ENCODE results near the gene MAST4. TPM values are rescaled to one million over a fixed set of nuclear protein-coding genes. Genes with fewer than 3 reads are reported as not detected.

MAST4 gene
- total RNA-seq, 2 donors from 2014 or later: 30.5 to 47.8 TPM

DNA sequence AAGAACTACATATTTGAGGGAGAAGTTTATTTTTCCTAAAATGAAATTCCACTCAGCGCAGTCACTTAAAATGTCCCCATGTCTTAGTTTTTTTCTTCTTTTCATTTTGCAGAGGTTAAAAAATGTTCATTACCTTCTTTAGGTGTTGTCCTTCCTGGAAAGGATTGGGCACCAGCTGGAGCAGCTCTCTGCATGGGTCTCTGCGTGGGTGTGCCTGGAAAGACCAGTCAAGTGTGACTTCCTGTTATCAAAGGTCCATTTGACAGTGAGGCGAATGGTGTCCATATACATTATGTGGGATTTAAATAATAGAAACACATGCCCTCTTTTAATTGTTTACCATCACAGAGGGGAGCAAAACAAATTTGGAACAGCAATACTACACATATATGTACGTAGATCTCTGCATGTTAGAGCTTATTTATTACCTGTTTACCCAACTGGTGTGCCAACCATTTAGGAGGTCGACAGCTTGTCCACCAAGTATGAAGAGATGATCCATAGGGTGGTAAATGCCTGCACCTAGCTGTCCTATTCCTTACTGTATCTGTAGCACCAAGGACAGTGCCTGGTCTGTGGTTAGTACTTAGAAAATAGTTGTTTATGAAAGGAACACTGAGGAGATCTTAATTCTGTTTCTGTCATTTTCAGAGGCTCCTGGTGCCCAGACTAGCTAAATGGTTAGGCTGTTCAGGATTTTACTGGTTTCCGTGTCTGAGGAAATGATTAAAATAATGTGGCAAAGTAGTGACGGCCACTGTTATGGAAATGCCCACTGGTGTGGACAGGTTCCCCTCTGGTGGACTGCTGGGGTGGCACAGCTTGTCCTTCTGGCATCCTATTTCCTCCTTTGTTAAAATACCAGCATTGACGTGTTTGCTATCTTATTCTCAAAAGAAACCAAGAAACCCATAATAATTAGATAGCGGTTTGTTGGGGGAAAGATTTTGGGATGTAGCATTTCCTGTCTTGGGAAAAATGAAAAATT, 200.4 kb downstream of the MAST4 start:
- no peak for ATAC-seq (ENCODE audit: insufficient number of reproducible peaks, low FRiP score, low read depth)

GRCh38 chr5:66802941-66803340, 206.7 kb downstream of the MAST4 start:
- H3K4me3 ChIP-seq: no peak overlapping the region
- no peaks in the 10 kb centered on the region for H3K9me3 ChIP-seq
- H3K4me1 ChIP-seq (ENCODE audit: control insufficient read depth in 1 of 2, low read depth in 2 of 2): peaks cover 0 to 1% of the 10 kb centered on the region in 2 donors
- H3K36me3 ChIP-seq: no peaks in the 10 kb centered on the region
- H3K27me3 ChIP-seq (replicated peaks; ENCODE audit: insufficient read depth): no peaks in the 10 kb centered on the region
- no peak for TF ChIP-seq CTCF (IDR thresholded peaks at IDR 0.05)
- no peak overlapping the region for H3K27ac ChIP-seq
- no peak for DNase-seq (ENCODE audit: low spot score)
- ATAC-seq (ENCODE audit: insufficient number of reproducible peaks, low FRiP score, low read depth): no peak

More for the DNA sequence above, 200.4 kb downstream of the MAST4 start:
- Histone ChIP-seq H3K36me3 (no peaks in the 10 kb centered on the region), H3K27me3 (replicated peaks; ENCODE audit: insufficient read depth) (no peaks in the 10 kb centered on the region), H3K4me3 (no peak overlapping the region), H3K9me3 (no peaks in the 10 kb centered on the region), H3K27ac (no peak overlapping the region), H3K4me1 (ENCODE audit: control insufficient read depth in 1 of 2, low read depth in 2 of 2) (no peaks in the 10 kb centered on the region)
- DNase-seq (ENCODE audit: low spot score): no peak
- peak; percentile 38 for TF ChIP-seq CTCF (IDR thresholded peaks at IDR 0.05)

DNA sequence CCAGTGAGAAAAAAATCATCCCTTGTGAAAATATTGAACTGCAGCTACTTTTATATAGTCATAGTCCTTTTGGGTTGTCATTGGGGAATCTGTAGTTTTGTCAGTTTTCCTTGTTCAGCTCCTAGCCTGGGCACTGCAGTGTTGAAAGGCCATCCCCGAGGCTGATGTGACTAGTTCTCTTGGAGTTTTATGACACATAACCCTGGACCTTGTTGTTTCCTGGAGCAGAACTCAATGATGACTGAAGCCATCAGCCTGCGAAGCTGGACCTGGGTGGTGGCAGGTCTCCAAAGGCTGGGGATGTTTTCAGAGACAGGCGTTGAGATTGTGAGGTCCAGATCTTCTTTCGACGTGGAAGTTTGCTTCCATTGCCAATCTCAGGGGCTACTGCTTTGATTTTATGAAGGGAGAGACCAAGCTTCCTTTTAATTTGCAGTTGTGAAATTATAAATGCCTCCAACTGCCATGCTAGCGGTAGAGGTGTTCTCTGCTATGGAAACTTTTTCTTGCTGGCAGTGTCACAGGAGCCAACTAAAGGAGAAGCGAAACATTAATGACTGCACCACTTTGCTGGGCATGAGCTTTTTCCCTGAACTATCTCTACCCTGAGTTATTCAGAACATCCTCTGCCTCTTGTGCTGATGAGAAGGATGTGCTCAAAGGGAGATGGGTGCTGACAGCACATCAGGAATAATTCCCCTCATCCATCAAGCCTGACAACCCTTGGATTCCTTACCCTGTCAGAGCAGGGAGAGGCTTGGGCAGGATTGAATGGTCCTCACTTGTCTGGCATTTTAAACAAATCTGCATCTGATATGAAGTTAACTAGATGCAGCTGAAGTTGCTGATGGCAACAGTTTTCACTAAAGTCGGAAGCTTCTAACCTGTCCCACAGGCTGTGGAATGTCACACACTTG, 209.6 kb downstream of the MAST4 start:
- DNase-seq (ENCODE audit: low spot score) (no peak), ATAC-seq (ENCODE audit: insufficient number of reproducible peaks, low FRiP score, low read depth) (no peak)
- Histone ChIP-seq H3K36me3 (no peaks in the 10 kb centered on the region), H3K4me3 (no peak overlapping the region), H3K27me3 (replicated peaks; ENCODE audit: insufficient read depth) (no peaks in the 10 kb centered on the region), H3K27ac (no peak overlapping the region), H3K4me1 (ENCODE audit: control insufficient read depth in 1 of 2, low read depth in 2 of 2) (peaks cover 0 to 3% of the 10 kb centered on the region in 2 donors), H3K9me3 (no peaks in the 10 kb centered on the region)
- TF ChIP-seq CTCF (IDR thresholded peaks at IDR 0.05): no peak

GRCh38 chr5:66807743-66808142, 211.6 kb downstream of the MAST4 start:
- Histone ChIP-seq H3K27me3 (replicated peaks; ENCODE audit: insufficient read depth) (no peaks in the 10 kb centered on the region), H3K27ac (no peak overlapping the region), H3K4me3 (no peak overlapping the region), H3K9me3 (no peaks in the 10 kb centered on the region), H3K4me1 (ENCODE audit: control insufficient read depth in 1 of 2, low read depth in 2 of 2) (peaks cover 0 to 3% of the 10 kb centered on the region in 2 donors), H3K36me3 (no peaks in the 10 kb centered on the region)
- no peak for ATAC-seq (ENCODE audit: insufficient number of reproducible peaks, low FRiP score, low read depth)
- no peak for DNase-seq (ENCODE audit: low spot score)
- peak; percentile 24 for TF ChIP-seq CTCF (IDR thresholded peaks at IDR 0.05)

DNA sequence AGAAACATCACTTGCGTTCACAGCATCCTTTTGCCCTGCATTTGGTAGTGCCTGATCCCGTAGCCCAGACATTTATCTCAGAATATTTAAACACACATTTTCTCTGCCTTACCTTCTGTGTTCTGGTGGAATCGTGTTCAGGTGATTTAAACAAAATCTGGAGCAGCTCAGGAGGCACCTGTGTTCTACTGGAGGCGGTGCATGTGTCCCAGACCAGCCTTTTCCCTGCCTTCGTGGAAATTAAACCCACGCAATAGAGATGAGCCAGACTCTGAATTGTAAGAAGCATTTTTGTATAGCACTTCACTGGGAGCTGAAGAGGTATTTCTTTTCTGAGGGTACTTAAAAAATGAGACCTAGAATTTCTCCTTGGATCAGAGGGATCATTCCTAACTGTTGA, 212.5 kb downstream of the MAST4 start:
- H3K4me3 ChIP-seq: no peak overlapping the region
- no peaks in the 10 kb centered on the region for H3K9me3 ChIP-seq
- DNase-seq (ENCODE audit: low spot score) (no peak), ATAC-seq (ENCODE audit: insufficient number of reproducible peaks, low FRiP score, low read depth) (no peak)
- H3K36me3 ChIP-seq: no peaks in the 10 kb centered on the region
- no peak for TF ChIP-seq CTCF (IDR thresholded peaks at IDR 0.05)
- peaks cover 0 to 3% of the 10 kb centered on the region in 2 donors for H3K4me1 ChIP-seq (ENCODE audit: control insufficient read depth in 1 of 2, low read depth in 2 of 2)
- no peaks in the 10 kb centered on the region for H3K27me3 ChIP-seq (replicated peaks; ENCODE audit: insufficient read depth)
- H3K27ac ChIP-seq: no peak overlapping the region

Measured in thoracic aorta (tissue), 2 donors.